ENCODE results near the gene CASQ1.

DNA sequence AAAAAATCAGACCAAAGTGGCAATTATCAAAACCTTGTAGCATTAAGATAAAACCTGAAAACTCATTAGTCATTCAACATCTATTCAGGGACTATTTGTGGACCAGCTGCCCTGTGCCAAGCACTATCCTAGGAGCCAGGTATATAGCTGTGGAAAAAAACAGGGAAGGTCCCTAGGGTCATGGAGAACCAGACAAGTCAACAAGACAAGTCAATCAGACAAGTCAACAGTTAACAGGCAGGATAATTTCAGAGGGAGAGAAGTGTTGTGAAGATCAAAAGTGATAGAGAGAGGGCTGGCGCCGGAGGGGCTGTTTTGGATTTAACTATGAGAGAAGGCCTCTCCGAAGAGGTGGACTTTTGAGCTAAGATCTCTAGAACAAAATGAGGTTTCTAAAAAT, 42.3 kb upstream of the CASQ1 start:
- TF ChIP-seq, protein P1, sequence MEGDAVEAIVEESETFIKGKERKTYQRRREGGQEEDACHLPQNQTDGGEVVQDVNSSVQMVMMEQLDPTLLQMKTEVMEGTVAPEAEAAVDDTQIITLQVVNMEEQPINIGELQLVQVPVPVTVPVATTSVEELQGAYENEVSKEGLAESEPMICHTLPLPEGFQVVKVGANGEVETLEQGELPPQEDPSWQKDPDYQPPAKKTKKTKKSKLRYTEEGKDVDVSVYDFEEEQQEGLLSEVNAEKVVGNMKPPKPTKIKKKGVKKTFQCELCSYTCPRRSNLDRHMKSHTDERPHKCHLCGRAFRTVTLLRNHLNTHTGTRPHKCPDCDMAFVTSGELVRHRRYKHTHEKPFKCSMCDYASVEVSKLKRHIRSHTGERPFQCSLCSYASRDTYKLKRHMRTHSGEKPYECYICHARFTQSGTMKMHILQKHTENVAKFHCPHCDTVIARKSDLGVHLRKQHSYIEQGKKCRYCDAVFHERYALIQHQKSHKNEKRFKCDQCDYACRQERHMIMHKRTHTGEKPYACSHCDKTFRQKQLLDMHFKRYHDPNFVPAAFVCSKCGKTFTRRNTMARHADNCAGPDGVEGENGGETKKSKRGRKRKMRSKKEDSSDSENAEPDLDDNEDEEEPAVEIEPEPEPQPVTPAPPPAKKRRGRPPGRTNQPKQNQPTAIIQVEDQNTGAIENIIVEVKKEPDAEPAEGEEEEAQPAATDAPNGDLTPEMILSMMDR (IDR thresholded peaks at IDR 0.05), result no peak
- no peak for TF ChIP-seq POLR2A (IDR thresholded peaks at IDR 0.05)
